ENCODE data around the gene CAST. TPM values are rescaled to one million over a fixed set of nuclear protein-coding genes. Genes with fewer than 3 reads are reported as not detected.

The CAST gene
- total RNA-seq, 4 donors from 2014 or later, result 321 to 971 (median 445) TPM

- Histone ChIP-seq H3K4me1 (peaks cover 24 to 34% of the 10 kb centered on the region in 2 donors), H3K27ac (peak overlapping the region in 2 of 4 donors; percentile 12 to 48), H3K27me3 (no peaks in the 10 kb centered on the region), H3K9me3 (no peaks in the 10 kb centered on the region), H3K4me3 (no peak overlapping the region), H3K36me3 (peaks cover 0 to 44% of the 10 kb centered on the region in 2 donors)
- DNase-seq, result no peak
- intact Hi-C loops (cut with DNase I; ENCODE audit: low total_unique reads), result no loop called here
- in situ Hi-C loops (cut with MboI; ENCODE audit: low sequenced_read_pairs in 4 of 4), result no loop called here
- ATAC-seq, result no peak
- TF ChIP-seq POLR2A (IDR thresholded peaks at IDR 0.05), result no peak
- peak in 2 of 5 experiments; percentile 21 to 28 for TF ChIP-seq CTCF (IDR thresholded peaks at IDR 0.05 in 4 of 5, conservative IDR thresholded peaks at IDR 0.05 in 1 of 5)
These were observed 67.0 kb downstream of the CAST start for GRCh38 chr5:96729156-96729555.

GRCh38 chr5:96730586-96730985, 68.4 kb downstream of the CAST start:
- Histone ChIP-seq H3K4me3 (no peak overlapping the region), H3K27me3 (no peaks in the 10 kb centered on the region), H3K9me3 (no peaks in the 10 kb centered on the region), H3K36me3 (peaks cover 0 to 44% of the 10 kb centered on the region in 2 donors), H3K4me1 (peaks cover 25 to 28% of the 10 kb centered on the region in 2 donors), H3K27ac (peak overlapping the region; percentile 0 to 55 (median 18))
- intact Hi-C loops (cut with DNase I; ENCODE audit: low total_unique reads), result loop anchor here (10.0 kb wide), 1 partner anchor 116 kb away; no protein-coding TSS in a partner anchor
- TF ChIP-seq POLR2A (IDR thresholded peaks at IDR 0.05), result no peak
- TF ChIP-seq CTCF (IDR thresholded peaks at IDR 0.05 in 4 of 5, conservative IDR thresholded peaks at IDR 0.05 in 1 of 5), result no peak
- in situ Hi-C loops (cut with MboI; ENCODE audit: low sequenced_read_pairs in 4 of 4), result no loop called here
- no peak for DNase-seq
- ATAC-seq, result peak in 1 of 2 donors; percentile 48

- in situ Hi-C loops (cut with MboI; ENCODE audit: low sequenced_read_pairs in 4 of 4), result no loop called here
- DNase-seq (peak; percentile 33 to 54), ATAC-seq (peak; percentile 76 to 98)
- Histone ChIP-seq H3K27ac (peak overlapping the region; percentile 52 to 61 (median 57)), H3K4me1 (peaks cover 21 to 25% of the 10 kb centered on the region in 2 donors), H3K36me3 (peaks cover under 1 to 53% of the 10 kb centered on the region in 2 donors), H3K27me3 (no peaks in the 10 kb centered on the region), H3K9me3 (no peaks in the 10 kb centered on the region), H3K4me3 (no peak overlapping the region)
- intact Hi-C loops (cut with DNase I; ENCODE audit: low total_unique reads), result loop anchor here (10.0 kb wide), 1 partner anchor 119 kb away; no protein-coding TSS in a partner anchor
- TF ChIP-seq CTCF (IDR thresholded peaks at IDR 0.05 in 4 of 5, conservative IDR thresholded peaks at IDR 0.05 in 1 of 5) (no peak), POLR2A (IDR thresholded peaks at IDR 0.05) (no peak)
These were observed 71.8 kb downstream of the CAST start for GRCh38 chr5:96733771-96734500.

- TF ChIP-seq CTCF (IDR thresholded peaks at IDR 0.05 in 4 of 5, conservative IDR thresholded peaks at IDR 0.05 in 1 of 5) (no peak), POLR2A (IDR thresholded peaks at IDR 0.05) (no peak)
- Histone ChIP-seq H3K4me3 (no peak overlapping the region), H3K9me3 (no peaks in the 10 kb centered on the region), H3K36me3 (peaks cover 3 to 53% of the 10 kb centered on the region in 2 donors), H3K27me3 (no peaks in the 10 kb centered on the region), H3K4me1 (peaks cover 21 to 25% of the 10 kb centered on the region in 2 donors), H3K27ac (peak overlapping the region; percentile 11 to 58 (median 54))
- intact Hi-C loops (cut with DNase I; ENCODE audit: low total_unique reads), result loop anchor here (10.0 kb wide), 1 partner anchor 120 kb away; no protein-coding TSS in a partner anchor
- in situ Hi-C loops (cut with MboI; ENCODE audit: low sequenced_read_pairs in 4 of 4), result no loop called here
- ATAC-seq (no peak), DNase-seq (no peak)
These were observed 72.7 kb downstream of the CAST start for GRCh38 chr5:96734871-96735325.

All from gastrocnemius medialis (tissue), 4 donors.